ENCODE results near the gene DSCAML1. TPM values are rescaled to one million over a fixed set of nuclear protein-coding genes. Genes with fewer than 3 reads are reported as not detected.

The DSCAML1 gene
- total and polyA plus RNA-seq, 2 of the 8 experiments (the other 6 are each of a cell fraction or from before 2014, with no cell fraction given) = 0.19 to 0.24 TPM

GRCh38 chr11:117716521-117717440 is 80.2 kb downstream of the DSCAML1 start (continued):
- TF ChIP-seq, protein P1, sequence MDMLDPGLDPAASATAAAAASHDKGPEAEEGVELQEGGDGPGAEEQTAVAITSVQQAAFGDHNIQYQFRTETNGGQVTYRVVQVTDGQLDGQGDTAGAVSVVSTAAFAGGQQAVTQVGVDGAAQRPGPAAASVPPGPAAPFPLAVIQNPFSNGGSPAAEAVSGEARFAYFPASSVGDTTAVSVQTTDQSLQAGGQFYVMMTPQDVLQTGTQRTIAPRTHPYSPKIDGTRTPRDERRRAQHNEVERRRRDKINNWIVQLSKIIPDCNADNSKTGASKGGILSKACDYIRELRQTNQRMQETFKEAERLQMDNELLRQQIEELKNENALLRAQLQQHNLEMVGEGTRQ (IDR thresholded peaks at IDR 0.05; ENCODE audit: low read length) = no peak
- TF ChIP-seq, protein P2, sequence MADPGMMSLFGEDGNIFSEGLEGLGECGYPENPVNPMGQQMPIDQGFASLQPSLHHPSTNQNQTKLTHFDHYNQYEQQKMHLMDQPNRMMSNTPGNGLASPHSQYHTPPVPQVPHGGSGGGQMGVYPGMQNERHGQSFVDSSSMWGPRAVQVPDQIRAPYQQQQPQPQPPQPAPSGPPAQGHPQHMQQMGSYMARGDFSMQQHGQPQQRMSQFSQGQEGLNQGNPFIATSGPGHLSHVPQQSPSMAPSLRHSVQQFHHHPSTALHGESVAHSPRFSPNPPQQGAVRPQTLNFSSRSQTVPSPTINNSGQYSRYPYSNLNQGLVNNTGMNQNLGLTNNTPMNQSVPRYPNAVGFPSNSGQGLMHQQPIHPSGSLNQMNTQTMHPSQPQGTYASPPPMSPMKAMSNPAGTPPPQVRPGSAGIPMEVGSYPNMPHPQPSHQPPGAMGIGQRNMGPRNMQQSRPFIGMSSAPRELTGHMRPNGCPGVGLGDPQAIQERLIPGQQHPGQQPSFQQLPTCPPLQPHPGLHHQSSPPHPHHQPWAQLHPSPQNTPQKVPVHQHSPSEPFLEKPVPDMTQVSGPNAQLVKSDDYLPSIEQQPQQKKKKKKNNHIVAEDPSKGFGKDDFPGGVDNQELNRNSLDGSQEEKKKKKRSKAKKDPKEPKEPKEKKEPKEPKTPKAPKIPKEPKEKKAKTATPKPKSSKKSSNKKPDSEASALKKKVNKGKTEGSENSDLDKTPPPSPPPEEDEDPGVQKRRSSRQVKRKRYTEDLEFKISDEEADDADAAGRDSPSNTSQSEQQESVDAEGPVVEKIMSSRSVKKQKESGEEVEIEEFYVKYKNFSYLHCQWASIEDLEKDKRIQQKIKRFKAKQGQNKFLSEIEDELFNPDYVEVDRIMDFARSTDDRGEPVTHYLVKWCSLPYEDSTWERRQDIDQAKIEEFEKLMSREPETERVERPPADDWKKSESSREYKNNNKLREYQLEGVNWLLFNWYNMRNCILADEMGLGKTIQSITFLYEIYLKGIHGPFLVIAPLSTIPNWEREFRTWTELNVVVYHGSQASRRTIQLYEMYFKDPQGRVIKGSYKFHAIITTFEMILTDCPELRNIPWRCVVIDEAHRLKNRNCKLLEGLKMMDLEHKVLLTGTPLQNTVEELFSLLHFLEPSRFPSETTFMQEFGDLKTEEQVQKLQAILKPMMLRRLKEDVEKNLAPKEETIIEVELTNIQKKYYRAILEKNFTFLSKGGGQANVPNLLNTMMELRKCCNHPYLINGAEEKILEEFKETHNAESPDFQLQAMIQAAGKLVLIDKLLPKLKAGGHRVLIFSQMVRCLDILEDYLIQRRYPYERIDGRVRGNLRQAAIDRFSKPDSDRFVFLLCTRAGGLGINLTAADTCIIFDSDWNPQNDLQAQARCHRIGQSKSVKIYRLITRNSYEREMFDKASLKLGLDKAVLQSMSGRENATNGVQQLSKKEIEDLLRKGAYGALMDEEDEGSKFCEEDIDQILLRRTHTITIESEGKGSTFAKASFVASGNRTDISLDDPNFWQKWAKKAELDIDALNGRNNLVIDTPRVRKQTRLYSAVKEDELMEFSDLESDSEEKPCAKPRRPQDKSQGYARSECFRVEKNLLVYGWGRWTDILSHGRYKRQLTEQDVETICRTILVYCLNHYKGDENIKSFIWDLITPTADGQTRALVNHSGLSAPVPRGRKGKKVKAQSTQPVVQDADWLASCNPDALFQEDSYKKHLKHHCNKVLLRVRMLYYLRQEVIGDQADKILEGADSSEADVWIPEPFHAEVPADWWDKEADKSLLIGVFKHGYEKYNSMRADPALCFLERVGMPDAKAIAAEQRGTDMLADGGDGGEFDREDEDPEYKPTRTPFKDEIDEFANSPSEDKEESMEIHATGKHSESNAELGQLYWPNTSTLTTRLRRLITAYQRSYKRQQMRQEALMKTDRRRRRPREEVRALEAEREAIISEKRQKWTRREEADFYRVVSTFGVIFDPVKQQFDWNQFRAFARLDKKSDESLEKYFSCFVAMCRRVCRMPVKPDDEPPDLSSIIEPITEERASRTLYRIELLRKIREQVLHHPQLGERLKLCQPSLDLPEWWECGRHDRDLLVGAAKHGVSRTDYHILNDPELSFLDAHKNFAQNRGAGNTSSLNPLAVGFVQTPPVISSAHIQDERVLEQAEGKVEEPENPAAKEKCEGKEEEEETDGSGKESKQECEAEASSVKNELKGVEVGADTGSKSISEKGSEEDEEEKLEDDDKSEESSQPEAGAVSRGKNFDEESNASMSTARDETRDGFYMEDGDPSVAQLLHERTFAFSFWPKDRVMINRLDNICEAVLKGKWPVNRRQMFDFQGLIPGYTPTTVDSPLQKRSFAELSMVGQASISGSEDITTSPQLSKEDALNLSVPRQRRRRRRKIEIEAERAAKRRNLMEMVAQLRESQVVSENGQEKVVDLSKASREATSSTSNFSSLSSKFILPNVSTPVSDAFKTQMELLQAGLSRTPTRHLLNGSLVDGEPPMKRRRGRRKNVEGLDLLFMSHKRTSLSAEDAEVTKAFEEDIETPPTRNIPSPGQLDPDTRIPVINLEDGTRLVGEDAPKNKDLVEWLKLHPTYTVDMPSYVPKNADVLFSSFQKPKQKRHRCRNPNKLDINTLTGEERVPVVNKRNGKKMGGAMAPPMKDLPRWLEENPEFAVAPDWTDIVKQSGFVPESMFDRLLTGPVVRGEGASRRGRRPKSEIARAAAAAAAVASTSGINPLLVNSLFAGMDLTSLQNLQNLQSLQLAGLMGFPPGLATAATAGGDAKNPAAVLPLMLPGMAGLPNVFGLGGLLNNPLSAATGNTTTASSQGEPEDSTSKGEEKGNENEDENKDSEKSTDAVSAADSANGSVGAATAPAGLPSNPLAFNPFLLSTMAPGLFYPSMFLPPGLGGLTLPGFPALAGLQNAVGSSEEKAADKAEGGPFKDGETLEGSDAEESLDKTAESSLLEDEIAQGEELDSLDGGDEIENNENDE (IDR thresholded peaks at IDR 0.05; ENCODE audit: insufficient replicate concordance, low read length) = no peak
- TF ChIP-seq ZNF274 (IDR thresholded peaks at IDR 0.05; ENCODE audit: borderline replicate concordance, extremely low read depth, low read length) = no peak

Data from H1 (cell line).